Choroid plexus epithelial cell (primary cell): Measurements from ENCODE around the gene PGF.

ENCODE experiments used
- DNase-seq: peaks from one replicate; pipeline ENCODE4 v3.0.0-alpha.2; 2010; ENCODE audit warnings: low read depth
- H3K4me3 ChIP-seq: 2 replicates; pipeline ENCODE4 v1.5.1; 2011; ENCODE audit warnings: low read depth, mild to moderate bottlenecking, control low read depth, low read length, moderate library complexity
- CTCF ChIP-seq: conservative IDR thresholded peaks from 2 replicates; pipeline ENCODE4 v1.5.1; 2011; ENCODE audit warnings: low read depth, mild to moderate bottlenecking, control low read depth, inconsistent platforms, low read length, moderate library complexity

PGF gene

GRCh38 chr14:74908861-74909341, 46.5 kb downstream of the PGF start:
- TF ChIP-seq CTCF = no peak
- no peak overlapping the region for H3K4me3 ChIP-seq
- no peak for DNase-seq

DNA sequence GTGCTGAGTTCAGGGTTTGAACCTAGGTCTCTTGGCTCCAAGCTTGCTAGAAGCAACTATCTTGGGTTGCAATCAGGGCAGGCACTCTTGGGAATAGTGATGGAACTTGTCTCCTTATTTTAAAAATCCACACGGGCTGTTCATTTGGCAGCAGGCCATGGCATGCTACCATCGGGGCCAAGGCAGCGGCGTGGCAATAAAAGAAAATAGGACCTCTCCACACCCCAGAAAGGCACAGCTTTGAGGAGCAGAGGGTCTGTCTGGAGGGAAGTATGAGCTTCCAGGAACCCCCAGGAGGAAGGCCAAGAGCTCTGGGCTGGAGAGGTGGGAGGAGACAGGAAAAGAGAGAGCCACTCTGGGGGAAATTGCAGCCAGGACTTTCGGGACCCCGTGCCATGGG, 47.7 kb downstream of the PGF start:
- DNase-seq = no peak
- H3K4me3 ChIP-seq = no peak overlapping the region
- TF ChIP-seq CTCF = no peak

DNA sequence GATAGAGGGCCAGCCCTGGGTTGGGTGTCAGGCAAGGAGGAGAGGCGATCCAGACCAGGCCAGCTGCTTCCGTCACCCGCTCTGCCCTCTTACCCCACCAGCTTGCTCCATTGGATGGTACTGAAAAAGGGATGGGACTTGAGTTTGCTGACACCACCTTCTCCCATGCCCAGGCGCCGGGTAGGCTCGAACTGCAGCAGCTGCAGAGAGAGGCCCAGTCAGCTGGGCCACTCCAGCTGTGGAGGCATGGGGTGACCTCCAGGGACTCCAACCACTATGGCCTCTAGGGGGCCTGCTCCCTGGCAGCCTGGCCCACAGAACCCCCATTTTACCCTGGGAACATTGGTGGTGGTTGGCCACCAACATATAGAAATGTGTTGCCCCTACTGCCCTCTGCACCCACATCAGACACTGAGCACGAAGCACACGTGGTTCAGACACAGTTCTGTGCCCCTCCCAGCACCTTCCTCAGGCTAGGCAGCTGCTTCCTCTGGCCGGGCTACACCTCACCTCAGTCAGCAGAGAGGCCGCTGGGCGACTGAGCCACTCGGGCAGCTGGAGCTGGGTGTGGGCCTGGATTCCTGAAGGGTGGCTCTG, 48.4 kb downstream of the PGF start:
- peak; percentile 33 for TF ChIP-seq CTCF
- no peak for DNase-seq
- no peak overlapping the region for H3K4me3 ChIP-seq

DNA sequence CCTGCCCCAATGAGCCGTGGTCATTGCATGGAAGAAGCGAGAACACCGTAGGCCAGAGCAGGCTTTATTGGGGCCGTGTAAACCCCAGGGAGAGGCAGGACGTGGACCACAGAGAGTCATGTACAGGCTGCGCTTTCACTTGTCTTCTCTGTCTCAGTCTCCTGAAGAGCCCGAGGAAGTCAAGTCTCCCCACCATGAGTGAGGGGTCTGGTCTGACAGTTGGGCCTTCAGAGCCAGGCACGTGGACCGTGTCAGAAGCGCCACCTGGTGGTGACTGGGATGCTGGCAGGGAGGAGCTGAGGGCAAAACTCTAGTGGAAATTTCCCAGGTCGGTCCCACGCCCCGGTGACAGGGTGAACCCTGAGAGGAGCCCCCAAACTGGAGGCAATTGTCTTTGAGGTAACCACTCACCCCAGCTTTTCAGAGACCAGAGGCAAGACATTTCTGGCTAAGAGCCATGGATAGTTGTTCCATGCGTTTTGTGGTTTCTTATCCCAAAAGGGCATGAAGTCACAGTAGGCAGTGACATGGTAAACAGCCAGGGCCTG, 49.7 kb downstream of the PGF start:
- DNase-seq = peak; percentile 57
- no peak overlapping the region for H3K4me3 ChIP-seq
- TF ChIP-seq CTCF = peak; percentile 95

GRCh38 chr14:74904635-74905503, 50.5 kb downstream of the PGF start:
- DNase-seq = peak; percentile 17
- H3K4me3 ChIP-seq = no peak overlapping the region
- no peak for TF ChIP-seq CTCF

DNA sequence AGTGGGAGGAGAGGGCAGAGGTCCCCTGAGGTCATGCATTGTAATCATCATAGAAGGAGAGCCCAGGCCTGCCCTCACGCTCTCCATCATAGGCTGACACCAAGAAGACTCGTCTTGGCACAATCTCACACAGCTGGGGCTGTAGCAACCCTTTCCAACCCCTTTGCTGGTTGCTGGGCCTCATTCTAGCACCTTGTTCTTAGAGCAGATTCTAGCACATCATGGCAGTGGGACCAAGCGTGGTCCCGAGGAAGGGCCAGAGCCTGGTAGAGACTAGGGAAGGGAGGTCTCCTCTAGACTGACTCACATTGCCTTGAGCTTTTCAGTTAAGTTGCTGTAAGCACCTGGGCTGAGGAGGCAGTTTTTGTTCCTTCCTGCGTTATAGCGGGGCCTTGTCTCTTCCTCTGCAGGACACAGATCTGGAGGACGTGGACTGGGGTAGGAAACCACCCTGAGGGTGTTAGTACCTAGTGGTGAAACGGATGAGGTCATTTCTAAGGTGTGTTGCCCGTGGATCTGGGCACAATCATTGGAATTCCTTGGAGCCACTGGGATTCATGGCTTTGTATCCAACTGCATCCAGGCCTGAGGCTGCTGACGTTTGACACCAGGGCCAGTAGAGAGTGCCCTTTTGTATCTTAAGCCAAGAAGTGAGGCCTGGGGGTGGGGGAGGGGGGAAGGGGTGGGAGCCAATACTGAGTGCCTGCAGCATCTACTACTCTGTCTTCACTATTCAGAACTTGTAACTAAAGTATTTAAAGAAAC, 52.3 kb downstream of the PGF start:
- TF ChIP-seq CTCF = no peak
- DNase-seq = no peak
- H3K4me3 ChIP-seq = no peak overlapping the region
